Kidney capillary endothelial cell (primary cell): Measurements from ENCODE around the gene INSIG1.

Experiments
- DNase-seq: peaks from one replicate; pipeline ENCODE4 v3.0.0-alpha.2; 2018; ENCODE audit warnings: low spot score

Gene INSIG1

GRCh38 chr7:155349601-155350331, 52.1 kb downstream of the INSIG1 start:
- DNase-seq: no peak

- no peak for DNase-seq
These were observed 53.6 kb downstream of the INSIG1 start for GRCh38 chr7:155351120-155351870.

GRCh38 chr7:155352076-155352752, 54.5 kb downstream of the INSIG1 start:
- DNase-seq: no peak

- no peak for DNase-seq
These were observed 55.1 kb downstream of the INSIG1 start for GRCh38 chr7:155352753-155353115.

GRCh38 chr7:155353256-155353897, 55.7 kb downstream of the INSIG1 start:
- DNase-seq: no peak

- no peak for DNase-seq
These were observed 56.8 kb downstream of the INSIG1 start for GRCh38 chr7:155354371-155355048.

- DNase-seq: no peak
These were observed 57.5 kb downstream of the INSIG1 start for GRCh38 chr7:155355176-155355575.

GRCh38 chr7:155355745-155356144, 58.1 kb downstream of the INSIG1 start:
- no peak for DNase-seq

GRCh38 chr7:155356323-155357105, 58.8 kb downstream of the INSIG1 start:
- peak; percentile 51 for DNase-seq

GRCh38 chr7:155357573-155358041, 59.9 kb downstream of the INSIG1 start:
- DNase-seq: peak; percentile 54

GRCh38 chr7:155358066-155358947, 60.6 kb downstream of the INSIG1 start:
- no peak for DNase-seq

GRCh38 chr7:155358948-155359712, 61.5 kb downstream of the INSIG1 start:
- DNase-seq: no peak
